Breast epithelium (tissue), 3 donors: ENCODE results near the gene ELP5.
A peak's percentile ranks its signal among the peaks of the same experiment; 100 is the strongest.

Experiments
- POLR2A ChIP-seq: fragments of 450-650 bp; IDR thresholded peaks from one replicate; pipeline ENCODE4 v1.6.1; 2016; ENCODE audit warnings: antibody characterized with exemption, mild to moderate bottlenecking, moderate library complexity
- POLR2AphosphoS5 ChIP-seq, 3 donors: sonication (generic); formaldehyde crosslinking; IDR thresholded peaks; one replicate each; pipeline ENCODE4 v1.6.1; 2017; ENCODE audit warnings: antibody characterized with exemption in 3 of 3
- TF ChIP-seq, protein P1 (sequence below), 3 donors: fragments of 450-650 bp; IDR thresholded peaks; one replicate each; pipeline ENCODE4 v1.5.1; 2016 to 2017; ENCODE audit warnings: antibody characterized with exemption in 3 of 3, mild to moderate bottlenecking in 3 of 3, moderate library complexity in 3 of 3

GRCh38 chr17:7262192-7262934 lies 10.3 kb downstream of the ELP5 start, which contains the start of gene CLDN7:
- TF ChIP-seq POLR2AphosphoS5 (IDR thresholded peaks at IDR 0.05): peak; percentile 78 to 93 (median 89)
- TF ChIP-seq, protein P1, sequence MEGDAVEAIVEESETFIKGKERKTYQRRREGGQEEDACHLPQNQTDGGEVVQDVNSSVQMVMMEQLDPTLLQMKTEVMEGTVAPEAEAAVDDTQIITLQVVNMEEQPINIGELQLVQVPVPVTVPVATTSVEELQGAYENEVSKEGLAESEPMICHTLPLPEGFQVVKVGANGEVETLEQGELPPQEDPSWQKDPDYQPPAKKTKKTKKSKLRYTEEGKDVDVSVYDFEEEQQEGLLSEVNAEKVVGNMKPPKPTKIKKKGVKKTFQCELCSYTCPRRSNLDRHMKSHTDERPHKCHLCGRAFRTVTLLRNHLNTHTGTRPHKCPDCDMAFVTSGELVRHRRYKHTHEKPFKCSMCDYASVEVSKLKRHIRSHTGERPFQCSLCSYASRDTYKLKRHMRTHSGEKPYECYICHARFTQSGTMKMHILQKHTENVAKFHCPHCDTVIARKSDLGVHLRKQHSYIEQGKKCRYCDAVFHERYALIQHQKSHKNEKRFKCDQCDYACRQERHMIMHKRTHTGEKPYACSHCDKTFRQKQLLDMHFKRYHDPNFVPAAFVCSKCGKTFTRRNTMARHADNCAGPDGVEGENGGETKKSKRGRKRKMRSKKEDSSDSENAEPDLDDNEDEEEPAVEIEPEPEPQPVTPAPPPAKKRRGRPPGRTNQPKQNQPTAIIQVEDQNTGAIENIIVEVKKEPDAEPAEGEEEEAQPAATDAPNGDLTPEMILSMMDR (IDR thresholded peaks at IDR 0.05): peak; percentile 16 to 28 (median 18)
- peak; percentile 76 for TF ChIP-seq POLR2A
